ENCODE measurements around the gene GPR84.
A peak's percentile ranks its signal among the peaks of the same experiment; 100 is the strongest.

GPR84 gene

GRCh38 chr12:54377007-54377406, 12.7 kb upstream of the GPR84 start:
- intact Hi-C loops (cut with DNase I) = no loop called here
- DNase-seq = no peak

DNA sequence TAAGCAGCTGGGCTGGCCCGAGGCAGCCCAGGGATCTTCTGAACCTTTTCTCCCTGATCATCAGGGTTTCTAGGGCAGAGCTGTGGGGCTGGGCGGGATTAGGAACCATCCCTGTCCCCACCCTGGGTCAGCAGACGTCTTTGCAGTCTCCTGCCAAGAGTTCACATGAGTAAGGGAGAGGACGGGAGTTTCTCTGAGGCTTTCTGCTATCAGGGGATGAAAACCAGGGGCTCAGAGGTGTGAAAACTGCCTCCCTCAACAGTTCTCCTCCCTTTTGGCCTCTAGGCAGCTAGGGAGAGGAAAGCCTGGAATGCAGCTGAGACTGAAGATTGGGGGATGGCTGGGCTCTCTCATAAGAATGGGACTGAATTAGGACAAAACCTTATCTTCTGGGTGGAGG, 12.3 kb upstream of the GPR84 start:
- intact Hi-C loops (cut with DNase I) = no loop called here

DNA sequence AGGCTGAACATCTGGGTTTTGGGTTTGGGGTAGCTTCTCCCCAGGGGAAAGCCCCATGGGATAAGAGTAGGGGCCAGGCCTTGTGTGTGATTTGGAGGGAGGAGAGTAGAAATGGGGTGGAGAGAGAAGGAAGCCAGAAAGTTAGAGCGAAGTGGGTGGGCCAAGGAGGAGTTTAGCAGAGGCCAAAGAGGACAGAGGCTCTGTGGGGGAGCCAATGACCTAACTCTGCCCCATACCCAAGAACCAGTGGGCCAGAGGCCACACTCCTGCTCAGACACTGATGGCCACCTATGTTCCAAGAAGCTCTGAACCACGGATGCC, 10.9 kb upstream of the GPR84 start:
- intact Hi-C loops (cut with DNase I) = no loop called here
- peak in 1 of 10 donors; percentile 6 for DNase-seq

More for the DNA sequence above, 12.3 kb upstream of the GPR84 start:
- DNase-seq = peak in 1 of 10 donors; percentile 12

- DNase-seq = peak in 1 of 10 donors; percentile 73
- intact Hi-C loops (cut with DNase I) = no loop called here
These were observed 10.4 kb upstream of the GPR84 start for GRCh38 chr12:54374562-54375258.

DNA sequence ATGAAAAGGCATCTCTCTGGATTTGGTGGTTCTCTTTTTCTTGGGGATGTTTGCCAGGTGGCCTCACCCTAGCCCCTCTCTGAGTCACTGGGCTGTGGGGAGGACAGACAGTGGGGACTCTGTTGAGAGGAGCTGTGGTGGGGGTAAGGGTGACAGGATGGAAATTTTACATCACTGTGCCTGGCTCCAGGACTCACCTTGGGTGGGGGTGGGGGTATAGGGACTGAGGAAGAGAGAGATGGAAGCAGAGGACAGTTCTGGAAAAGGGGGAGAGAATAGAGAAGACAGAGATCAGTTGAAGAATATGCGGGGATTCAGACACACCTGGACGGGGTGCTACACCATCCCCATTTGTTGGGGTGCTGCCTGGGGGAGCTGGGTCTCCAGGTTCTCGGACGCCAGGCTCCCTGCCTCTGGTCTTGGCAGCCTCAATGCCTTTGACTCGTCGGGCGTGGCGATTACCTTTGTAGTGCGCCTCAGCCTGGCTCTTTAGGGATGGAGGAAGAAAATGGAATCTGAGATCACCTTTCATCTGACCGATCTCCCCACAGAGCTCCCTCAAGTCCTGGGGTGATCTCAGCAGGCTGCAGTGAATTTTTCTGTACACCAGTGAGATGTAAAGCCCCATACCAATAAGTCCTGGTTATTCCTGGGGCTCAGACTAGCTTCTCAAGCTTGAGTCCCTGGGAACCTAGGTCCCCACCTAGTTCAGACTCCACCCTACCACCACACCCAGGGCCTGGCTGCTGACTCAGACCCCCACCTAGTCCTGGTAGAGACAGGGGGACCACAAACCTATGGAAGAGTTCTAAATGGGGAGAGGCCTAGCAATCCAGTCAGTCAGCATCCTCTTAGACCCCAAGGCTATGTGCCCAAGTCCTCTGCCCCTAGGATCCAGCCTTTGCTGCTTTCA, 9.6 kb upstream of the GPR84 start:
- intact Hi-C loops (cut with DNase I) = no loop called here
- peak in 1 of 10 donors; percentile 63 for DNase-seq

GRCh38 chr12:54372113-54372806, 8.0 kb upstream of the GPR84 start:
- intact Hi-C loops (cut with DNase I) = no loop called here

GRCh38 chr12:54371328-54372112, 7.2 kb upstream of the GPR84 start:
- peak in 2 of 10 donors; percentile 42 to 86 for DNase-seq
- intact Hi-C loops (cut with DNase I) = no loop called here

More at GRCh38 chr12:54372113-54372806, 8.0 kb upstream of the GPR84 start:
- DNase-seq = peak in 1 of 10 donors; percentile 42

DNA sequence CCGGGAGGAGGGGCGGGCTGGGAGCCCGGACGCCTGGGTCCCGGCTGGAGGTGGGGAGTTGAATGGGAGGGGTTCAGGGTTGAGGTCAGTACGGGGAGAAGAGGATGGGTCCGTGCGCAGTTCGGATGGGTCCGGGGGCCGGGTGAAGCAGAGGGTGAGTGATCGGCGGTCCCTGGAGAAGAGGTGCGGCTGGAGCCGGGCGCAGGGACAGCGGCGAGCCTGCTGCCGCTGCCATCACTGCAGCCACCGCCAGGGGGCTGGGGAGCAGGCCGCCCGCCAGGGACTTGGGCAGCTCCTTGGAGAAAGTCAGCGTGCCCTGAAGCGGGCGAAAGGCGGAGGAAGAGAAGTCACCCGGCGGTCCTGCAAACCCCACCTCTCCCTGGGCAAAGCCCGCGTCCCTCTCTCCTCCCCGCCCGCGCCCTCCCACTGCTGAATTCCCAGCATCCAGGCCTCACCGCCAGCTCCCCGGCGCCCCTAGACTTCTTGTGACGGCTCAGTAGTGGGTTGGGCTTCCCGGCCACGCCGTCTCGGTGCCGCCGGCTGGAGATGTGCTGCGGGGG, 6.0 kb upstream of the GPR84 start:
- intact Hi-C loops (cut with DNase I) = loop anchor here (1.0 kb wide), 1 partner anchor 9 kb away; no protein-coding TSS in a partner anchor
- DNase-seq = peak; percentile 59 to 97 (median 77)

GRCh38 chr12:54369597-54370131, 5.4 kb upstream of the GPR84 start:
- DNase-seq = no peak
- intact Hi-C loops (cut with DNase I) = loop anchor here (1.0 to 5.0 kb wide), 3 partner anchors 10 to 155 kb away; no protein-coding TSS in a partner anchor

- DNase-seq = peak; percentile 81 to 98 (median 93)
- intact Hi-C loops (cut with DNase I) = loop anchor here (2.0 to 5.0 kb wide), 2 partner anchors 77 to 154 kb away; no protein-coding TSS in a partner anchor
These were observed 4.7 kb upstream of the GPR84 start for GRCh38 chr12:54368709-54369596.

DNA sequence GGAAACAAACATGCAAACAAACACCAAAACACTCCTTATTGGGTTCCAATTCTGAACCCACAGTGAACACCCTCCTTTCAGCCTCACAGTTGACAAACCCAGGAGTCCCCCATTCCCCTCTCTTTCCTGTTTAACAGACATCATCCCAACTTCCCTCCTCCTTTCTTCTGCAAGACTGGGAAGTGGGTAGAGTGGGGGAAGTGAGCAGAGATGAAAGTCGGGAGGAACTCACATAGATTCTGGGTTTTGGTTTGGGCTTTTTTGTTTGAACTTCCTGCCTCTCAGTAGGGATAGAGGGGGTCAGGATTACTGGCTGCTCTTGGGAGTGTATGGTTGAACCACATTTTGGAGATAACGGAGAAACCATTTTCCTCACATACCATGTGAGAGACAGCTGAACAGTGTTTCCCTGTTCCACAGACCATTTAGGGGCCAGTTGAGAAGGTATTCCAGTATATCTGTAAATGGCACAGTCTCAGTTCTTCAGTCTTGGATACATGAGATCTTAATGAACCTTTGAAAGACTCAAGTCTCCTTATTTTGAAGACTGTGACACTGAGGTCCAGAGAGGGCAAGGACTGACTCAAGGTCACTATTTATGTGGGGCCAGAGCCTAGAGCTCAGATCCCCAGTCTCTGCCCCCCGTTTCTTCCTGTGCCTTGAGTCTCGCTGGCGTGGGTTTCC, 3.9 kb upstream of the GPR84 start:
- no peak for DNase-seq
- intact Hi-C loops (cut with DNase I) = loop anchor here (2.0 to 5.0 kb wide), 2 partner anchors 76 to 153 kb away; no protein-coding TSS in a partner anchor

GRCh38 chr12:54363618-54364017, 668 bp downstream of the GPR84 start:
- no peak for DNase-seq
- intact Hi-C loops (cut with DNase I) = no loop called here

- intact Hi-C loops (cut with DNase I) = no loop called here
- no peak for DNase-seq
These were observed 1.2 kb downstream of the GPR84 start for GRCh38 chr12:54363047-54363446.

GRCh38 chr12:54360717-54361456, 3.4 kb downstream of the GPR84 start:
- intact Hi-C loops (cut with DNase I) = no loop called here
- peak in 9 of 10 donors; percentile 69 to 97 (median 85) for DNase-seq

GRCh38 chr12:54359762-54360351, 4.4 kb downstream of the GPR84 start:
- DNase-seq = no peak
- intact Hi-C loops (cut with DNase I) = loop anchor here (1.0 kb wide), 1 partner anchor 35 kb away; the partner anchor contains the start of gene COPZ1

DNA sequence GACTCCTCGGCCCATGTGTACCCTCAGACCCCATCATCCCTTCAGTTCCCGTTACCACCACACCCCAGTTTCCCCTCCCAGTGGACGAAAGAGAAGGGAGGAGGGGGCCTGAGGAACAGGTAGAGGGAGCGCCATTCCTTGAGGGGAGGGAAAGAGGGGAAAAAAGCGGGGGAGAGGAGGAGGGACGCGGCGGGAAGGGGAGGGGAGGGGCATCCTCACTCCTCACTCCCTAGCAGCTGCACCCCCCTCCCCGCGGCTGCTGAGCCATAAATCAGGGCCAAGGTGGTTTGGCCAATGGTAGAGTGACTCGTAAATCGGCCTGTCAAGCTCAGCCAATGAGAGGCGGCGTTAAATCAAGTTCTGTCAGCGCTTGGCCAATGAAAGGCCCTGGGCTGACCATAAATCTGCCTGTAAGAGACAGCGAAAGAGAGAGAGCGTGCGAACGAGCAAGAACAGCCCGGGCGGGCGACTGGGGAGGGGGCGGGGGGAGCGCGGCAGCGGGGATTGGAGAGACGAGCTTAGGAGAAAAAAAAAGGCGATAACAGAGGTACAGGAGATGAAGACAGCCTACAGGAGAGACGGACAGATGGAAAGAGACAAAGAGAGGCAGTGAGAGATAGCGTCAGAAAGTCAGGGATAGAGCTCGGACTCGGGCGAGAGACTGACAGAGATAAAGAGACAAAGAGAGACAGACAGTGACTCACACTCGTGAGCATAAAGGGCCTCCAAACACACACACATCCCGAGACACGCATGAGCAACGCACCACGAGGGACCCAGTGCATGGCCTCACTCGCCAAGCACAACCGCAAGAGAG, 5.1 kb downstream of the GPR84 start:
- intact Hi-C loops (cut with DNase I) = loop anchor here (1.0 kb wide), 1 partner anchor 34 kb away; the partner anchor contains the start of gene COPZ1
- DNase-seq = peak; percentile 94 to 99 (median 96)
